HG03432 (cell line): ENCODE measurements around the gene OR2Z1.
"Not testable (repeated sequence)": the region's sequence is repeated elsewhere in the genome, so short reads cannot be mapped to it uniquely, and the experiment has no call there.

Experiments used
- ATAC-seq: cut with Tn5 transposase; IDR thresholded peaks from one replicate; pipeline ENCODE4 v1.9.1; 2021; ENCODE audit warnings: mild to moderate bottlenecking, moderate library complexity; ENCODE audit not compliant: unreplicated experiment

Gene OR2Z1

DNA sequence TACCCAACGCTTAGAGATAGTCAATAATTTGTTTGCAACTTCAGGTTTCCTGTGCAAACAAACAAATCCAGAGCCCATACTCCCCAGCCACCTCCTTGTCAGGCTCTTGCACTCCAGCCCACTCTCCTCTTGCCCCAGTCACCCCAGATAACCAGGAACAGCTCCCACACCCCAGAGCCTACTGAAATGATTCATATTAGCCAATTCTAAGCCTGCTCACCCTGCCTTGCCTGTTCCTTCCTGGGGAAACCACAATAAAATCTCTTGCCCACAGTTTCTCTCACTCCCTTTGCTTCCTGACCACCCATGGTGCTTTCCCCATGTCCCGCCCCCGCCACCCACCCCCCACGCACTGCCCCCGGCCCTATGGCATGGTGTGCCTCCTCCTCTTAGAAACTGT is 19.1 kb upstream of the OR2Z1 start:
- no peak for ATAC-seq

DNA sequence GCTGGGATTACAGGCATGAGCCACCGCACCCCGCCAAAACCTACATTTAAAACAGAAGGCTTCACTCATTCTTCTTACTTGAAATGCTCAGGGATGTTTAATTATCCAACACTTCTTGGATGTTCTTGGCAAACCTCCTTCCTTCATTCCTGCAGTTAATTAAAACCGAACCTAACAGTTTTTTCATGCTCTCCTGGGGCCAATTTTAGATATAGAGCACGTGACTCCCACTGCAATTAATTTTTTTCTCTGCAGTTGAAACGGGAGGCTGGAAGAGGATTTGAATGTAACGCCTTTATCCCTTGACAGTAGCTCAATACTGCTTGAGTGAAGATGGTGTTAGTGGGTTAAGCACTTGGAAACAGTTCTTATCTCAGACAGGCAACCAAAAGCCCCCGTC is 18.2 kb upstream of the OR2Z1 start:
- no peak for ATAC-seq

DNA sequence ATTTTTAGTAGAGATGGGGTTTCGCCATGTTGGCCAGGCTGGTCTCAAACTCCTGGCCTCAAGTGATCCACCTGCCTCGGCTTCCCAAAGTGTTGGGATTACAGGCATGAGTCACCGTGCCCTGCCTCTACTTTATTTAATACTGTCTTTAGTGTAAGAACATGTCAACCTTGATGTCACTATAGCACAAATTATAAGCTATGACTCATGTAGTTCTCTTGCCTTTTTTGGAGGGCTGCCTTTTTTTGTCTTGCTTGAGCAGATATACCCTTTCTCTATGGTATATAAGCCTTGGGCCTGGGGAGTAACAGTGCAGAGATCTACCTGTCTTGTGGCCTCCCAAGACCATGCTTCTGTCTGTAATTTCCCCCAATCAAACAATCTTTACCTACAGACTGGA is 16.1 kb upstream of the OR2Z1 start:
- not testable (repeated sequence) for ATAC-seq

DNA sequence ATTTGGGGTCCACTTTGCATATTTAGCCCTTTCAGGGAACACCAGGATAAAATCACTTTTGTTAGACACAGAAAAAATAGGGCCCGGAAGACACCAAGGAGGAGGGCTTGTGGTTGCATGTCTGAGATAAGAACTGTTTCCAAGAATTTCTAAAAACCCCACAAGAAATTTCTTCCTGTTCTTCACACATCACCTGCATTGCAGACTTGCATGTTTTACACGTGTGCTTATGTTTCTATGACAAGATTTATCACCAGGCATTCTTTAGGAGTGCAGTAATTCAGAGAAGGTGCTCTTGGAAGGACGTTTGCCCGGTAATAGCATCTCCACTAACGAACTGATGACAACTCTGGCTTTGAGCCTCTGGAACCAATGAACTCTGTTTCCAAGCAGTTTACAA is 15.7 kb upstream of the OR2Z1 start:
- ATAC-seq, result no peak

DNA sequence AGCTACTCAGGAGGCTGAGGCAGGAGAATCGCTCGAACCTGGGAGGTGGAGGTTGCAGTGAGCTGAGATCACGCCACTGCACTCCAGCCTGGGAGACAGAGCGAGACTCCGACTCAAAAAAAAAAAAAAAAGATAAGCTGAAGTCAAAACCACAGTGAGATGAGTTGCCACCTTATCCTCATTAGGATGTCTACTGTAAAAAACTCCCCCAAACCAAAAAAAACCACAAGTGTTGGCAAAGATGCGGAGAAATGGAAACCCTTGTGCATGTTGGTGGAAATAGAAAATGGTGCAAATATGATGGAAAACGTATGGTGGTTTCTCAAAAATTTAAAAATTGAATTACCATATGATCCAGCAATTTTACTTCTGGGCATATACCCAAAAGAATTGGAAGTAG is 11.1 kb upstream of the OR2Z1 start:
- not testable (repeated sequence) for ATAC-seq

DNA sequence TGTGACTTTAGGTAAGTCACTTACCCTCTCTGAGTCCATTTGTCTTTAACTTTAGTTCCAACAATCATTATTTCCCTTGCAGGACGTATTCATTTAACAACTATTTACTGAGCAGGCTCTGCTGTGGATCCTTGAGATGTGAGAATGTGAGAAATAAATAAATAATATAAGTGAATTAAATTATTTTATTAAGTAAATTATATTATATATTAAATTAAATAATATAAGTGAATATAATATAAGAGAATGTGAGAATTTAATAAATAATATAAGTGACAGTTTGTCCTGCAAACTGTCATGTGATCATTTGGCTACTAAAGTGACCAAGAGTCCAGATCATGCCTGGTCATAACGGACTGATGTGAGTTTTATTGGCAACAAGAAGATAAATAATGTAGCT is 598 bp downstream of the OR2Z1 start:
- no peak for ATAC-seq

DNA sequence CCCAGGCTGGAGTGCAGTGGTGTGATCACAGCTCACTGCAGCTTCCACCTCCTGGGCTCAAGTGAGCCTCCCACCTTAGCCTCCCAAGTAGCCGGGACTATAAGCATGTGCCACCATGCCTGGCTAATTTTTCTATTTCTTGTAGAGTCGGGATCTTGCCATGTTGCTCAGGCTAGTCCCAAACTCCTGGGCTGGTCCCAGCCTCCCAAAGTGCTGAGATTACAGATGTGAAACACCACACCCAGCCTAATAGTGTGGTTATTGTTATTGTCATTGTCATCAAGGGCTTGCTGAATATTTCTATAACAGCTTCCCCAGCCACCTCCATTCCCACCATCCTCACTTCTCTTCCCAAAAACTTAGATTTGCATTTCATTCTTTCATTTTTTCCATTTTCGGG is 2.8 kb downstream of the OR2Z1 start:
- ATAC-seq, result no peak

DNA sequence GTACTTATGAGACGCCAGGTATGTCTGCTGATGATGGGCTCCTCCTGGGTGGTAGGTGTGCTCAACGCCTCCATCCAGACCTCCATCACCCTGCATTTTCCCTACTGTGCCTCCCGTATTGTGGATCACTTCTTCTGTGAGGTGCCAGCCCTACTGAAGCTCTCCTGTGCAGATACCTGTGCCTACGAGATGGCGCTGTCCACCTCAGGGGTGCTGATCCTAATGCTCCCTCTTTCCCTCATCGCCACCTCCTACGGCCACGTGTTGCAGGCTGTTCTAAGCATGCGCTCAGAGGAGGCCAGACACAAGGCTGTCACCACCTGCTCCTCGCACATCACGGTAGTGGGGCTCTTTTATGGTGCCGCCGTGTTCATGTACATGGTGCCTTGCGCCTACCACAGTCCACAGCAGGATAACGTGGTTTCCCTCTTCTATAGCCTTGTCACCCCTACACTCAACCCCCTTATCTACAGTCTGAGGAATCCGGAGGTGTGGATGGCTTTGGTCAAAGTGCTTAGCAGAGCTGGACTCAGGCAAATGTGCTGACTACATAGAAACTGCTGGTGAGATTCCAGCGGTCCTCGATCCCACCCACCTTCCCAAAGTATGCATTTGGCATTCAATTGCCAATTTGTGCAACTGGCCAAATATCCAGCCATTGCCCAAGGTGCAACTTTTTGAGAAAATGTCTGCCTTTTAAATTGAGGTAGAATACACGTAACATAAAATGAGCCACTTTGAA is 10.2 kb downstream of the OR2Z1 start:
- no peak for ATAC-seq

DNA sequence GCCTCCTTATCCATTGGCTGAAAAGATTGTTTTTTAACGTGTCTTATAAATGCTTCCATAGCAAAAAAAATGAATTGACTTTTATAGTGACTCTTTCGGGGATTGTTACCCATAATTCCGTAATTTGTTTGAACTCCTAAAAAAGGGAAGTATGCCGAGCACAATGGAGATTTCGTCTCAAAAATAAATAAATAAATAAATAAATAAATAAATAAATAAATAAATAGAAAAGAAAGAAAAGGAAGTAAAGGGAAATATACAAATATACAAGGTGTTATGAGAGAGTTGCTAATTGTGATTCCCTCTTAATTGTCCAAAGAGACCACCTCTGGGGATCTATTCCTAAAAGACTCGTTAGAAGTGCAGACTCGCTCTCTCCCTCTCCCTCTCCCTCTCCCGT is 16.9 kb downstream of the OR2Z1 start:
- ATAC-seq, result no peak

DNA sequence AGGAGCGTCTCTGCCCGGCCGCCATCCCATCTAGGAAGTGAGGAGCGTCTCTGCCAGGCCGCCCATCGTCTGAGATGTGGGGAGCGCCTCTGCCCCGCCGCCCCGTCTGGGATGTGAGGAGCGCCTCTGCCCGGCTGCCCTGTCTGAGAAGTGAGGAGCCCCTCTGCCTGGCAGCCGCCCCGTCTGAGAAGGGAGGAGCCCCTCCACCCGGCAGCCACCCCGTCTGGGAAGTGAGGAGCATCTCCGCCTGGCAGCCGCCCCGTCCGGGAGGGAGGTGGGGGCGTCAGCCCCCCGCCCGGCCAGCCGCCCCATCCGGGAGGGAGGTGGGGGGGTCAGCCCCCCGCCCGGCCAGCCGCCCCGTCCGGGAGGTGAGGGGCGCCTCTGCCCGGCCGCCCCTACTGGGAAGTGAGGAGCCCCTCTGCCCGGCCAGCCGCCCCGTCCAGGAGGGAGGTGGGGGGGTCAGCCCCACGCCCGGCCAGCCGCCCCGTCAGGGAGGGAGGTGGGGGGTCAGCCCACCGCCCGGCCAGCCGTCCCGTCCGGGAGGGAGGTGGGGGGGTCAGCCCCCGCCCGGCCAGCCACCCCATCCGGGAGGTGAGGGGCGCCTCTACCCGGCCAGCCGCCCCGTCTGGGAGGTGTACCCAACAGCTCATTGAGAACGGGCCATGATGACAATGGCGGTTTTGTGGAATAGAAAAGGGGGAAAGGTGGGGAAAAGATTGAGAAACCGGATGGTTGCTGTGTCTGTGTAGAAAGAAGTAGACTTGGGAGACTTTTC is 18.0 kb downstream of the OR2Z1 start:
- ATAC-seq, result not testable (repeated sequence)

DNA sequence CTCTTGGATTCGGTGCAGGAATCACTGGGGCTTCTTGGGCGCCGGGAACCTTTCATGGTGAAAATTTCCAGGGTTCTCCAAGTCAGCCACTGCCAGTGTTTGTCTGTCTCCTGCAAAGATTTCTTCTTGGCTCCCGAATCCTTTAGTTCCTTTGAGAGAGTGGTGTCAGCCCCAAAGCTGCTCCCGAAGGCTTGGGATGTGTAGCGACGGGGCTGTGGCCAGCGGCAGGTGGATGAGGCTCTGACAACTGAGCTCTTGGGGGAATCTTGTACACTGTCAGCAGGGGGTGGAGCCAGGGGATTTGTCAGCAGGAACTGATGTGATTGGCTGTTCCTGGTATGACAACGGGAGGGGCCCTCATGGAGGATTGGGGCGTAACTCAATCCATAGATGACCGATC is 45.8 kb downstream of the OR2Z1 start:
- not testable (repeated sequence) for ATAC-seq

DNA sequence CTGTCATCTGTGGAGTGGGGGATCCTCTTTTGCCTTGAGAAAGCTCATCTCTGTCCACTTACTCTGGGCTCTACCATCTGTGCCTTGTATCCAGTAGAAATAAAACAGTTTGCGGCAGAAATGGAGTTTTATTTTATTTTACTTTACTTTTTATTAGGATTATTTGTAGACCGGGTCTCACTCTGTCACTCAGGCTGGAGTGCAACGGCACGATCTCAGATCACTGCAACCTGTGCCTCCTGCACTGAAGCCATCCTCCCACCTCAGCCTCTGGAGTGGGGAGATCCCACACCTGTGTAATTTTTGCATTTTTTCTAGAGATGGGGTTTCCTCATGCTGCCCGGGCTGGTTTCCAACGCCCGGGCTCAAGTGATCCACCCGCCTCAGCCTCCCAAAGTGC is 47.8 kb downstream of the OR2Z1 start:
- ATAC-seq, result not testable (repeated sequence)

DNA sequence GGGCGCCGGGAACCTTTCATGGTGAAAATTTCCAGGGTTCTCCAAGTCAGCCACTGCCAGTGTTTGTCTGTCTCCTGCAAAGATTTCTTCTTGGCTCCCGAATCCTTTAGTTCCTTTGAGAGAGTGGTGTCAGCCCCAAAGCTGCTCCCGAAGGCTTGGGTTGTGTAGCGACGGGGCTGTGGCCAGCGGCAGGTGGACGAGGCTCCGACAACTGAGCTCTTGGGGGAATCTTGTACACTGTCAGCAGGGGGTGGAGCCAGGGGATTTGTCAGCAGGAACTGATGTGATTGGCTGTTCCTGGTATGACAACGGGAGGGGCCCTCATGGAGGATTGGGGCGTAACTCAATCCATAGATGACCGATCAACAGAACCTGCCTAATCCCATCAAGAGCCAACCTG is 52.2 kb downstream of the OR2Z1 start:
- not testable (repeated sequence) for ATAC-seq
